WTC11 (cell line): Measurements from ENCODE around the gene NTSR1. TPM values are rescaled to one million over a fixed set of nuclear protein-coding genes. Genes with fewer than 3 reads are reported as not detected.

Source experiments
- ATAC-seq: fragments of 200-7000 bp; cut with Tn5 transposase; 2 replicates; pipeline ENCODE4 v1.10.0; 2021; ENCODE audit warnings: mild to moderate bottlenecking, moderate library complexity
- CTCF ChIA-PET: fragments of 300-600 bp; sonication (Branson Sonifier 250); formaldehyde crosslinking; loops from one replicate; lab custom pipeline; 2021; ENCODE audit warnings: antibody characterized with exemption; lab: Charles Lee
- POLR2A ChIA-PET: fragments of 350-600 bp; sonication (Branson Sonifier 250); formaldehyde crosslinking; loops from one replicate; lab custom pipeline; 2021; ENCODE audit warnings: antibody characterized with exemption; lab: Charles Lee
- DNase-seq: peaks from one replicate; pipeline ENCODE4 v3.0.0; 2021; ENCODE audit warnings: low spot score
- H3K27ac Mint-ChIP-seq: 2 replicates; pipeline ENCODE4 v1.8.0; 2021; ENCODE audit warnings: mixed read lengths
- H3K27me3 Mint-ChIP-seq: 2 replicates; pipeline ENCODE4 v1.8.0; 2021; ENCODE audit warnings: low read depth, mild to moderate bottlenecking, moderate library complexity, mixed read lengths
- H3K36me3 Mint-ChIP-seq: 2 replicates; pipeline ENCODE4 v1.8.0; 2021; ENCODE audit warnings: mixed read lengths
- H3K4me1 Mint-ChIP-seq: 2 replicates; pipeline ENCODE4 v1.8.0; 2022; ENCODE audit warnings: mixed read lengths
- H3K4me3 Mint-ChIP-seq: 2 replicates; pipeline ENCODE4 v1.8.0; 2021; ENCODE audit warnings: mild to moderate bottlenecking, moderate library complexity, mixed read lengths
- H3K9me3 Mint-ChIP-seq: 2 replicates; pipeline ENCODE4 v1.8.0; 2021; ENCODE audit warnings: mixed read lengths
- CBFB ChIP-seq: sonication (generic); formaldehyde crosslinking; IDR thresholded peaks from 2 replicates; pipeline ENCODE4 v1.8.1; 2022; ENCODE audit warnings: mild to moderate bottlenecking, low read depth, missing genetic modification reagents
- FOXP1 ChIP-seq: sonication (generic); formaldehyde crosslinking; IDR thresholded peaks from 2 replicates; pipeline ENCODE4 v1.8.0; 2022; ENCODE audit warnings: missing genetic modification reagents, mild to moderate bottlenecking, moderate library complexity, borderline replicate concordance
- GTF2I ChIP-seq: fragments of 250-450 bp; sonication (Bioruptor Pico); conservative IDR thresholded peaks from 2 replicates; pipeline ENCODE4 v1.4.0; 2021; ENCODE audit warnings: mild to moderate bottlenecking
- NFATC4 ChIP-seq: fragments of 250-450 bp; sonication (Bioruptor Pico); IDR thresholded peaks from 2 replicates; pipeline ENCODE4 v1.9.0; 2021; ENCODE audit warnings: mild to moderate bottlenecking
- NFYB ChIP-seq: sonication (generic); formaldehyde crosslinking; conservative IDR thresholded peaks from 2 replicates; pipeline ENCODE4 v1.8.0; 2022; ENCODE audit warnings: low read depth, missing genetic modification reagents
- NR1H2 ChIP-seq: sonication (generic); formaldehyde crosslinking; IDR thresholded peaks from 2 replicates; pipeline ENCODE4 v1.9.0; 2021; ENCODE audit warnings: mild to moderate bottlenecking, moderate library complexity, missing genetic modification reagents
- PRRX2 ChIP-seq: fragments of 250-450 bp; sonication (Bioruptor Pico); IDR thresholded peaks from 2 replicates; pipeline ENCODE4 v1.8.0; 2021; ENCODE audit warnings: mild to moderate bottlenecking
- RELA ChIP-seq: sonication (generic); formaldehyde crosslinking; IDR thresholded peaks from 2 replicates; pipeline ENCODE4 v1.8.1; 2022; ENCODE audit warnings: missing genetic modification reagents, mild to moderate bottlenecking, borderline replicate concordance
- TEAD1 ChIP-seq: sonication (generic); formaldehyde crosslinking; IDR thresholded peaks from 2 replicates; pipeline ENCODE4 v1.8.0; 2022; ENCODE audit warnings: mild to moderate bottlenecking, missing genetic modification reagents
- TP53 ChIP-seq: sonication (generic); formaldehyde crosslinking; IDR thresholded peaks from 2 replicates; pipeline ENCODE4 v1.8.1; 2023; ENCODE audit warnings: mild to moderate bottlenecking, missing genetic modification reagents
- ZMAT4 ChIP-seq: fragments of 250-450 bp; sonication (Bioruptor Pico); IDR thresholded peaks from 2 replicates; pipeline ENCODE4 v1.9.0; 2021; ENCODE audit warnings: mild to moderate bottlenecking
- ZNF138 ChIP-seq: sonication (generic); formaldehyde crosslinking; conservative IDR thresholded peaks from 2 replicates; pipeline ENCODE4 v1.8.1; 2022; ENCODE audit warnings: mild to moderate bottlenecking, moderate library complexity, missing genetic modification reagents
- ZNF671 ChIP-seq: fragments of 250-450 bp; sonication (Bioruptor Pico); IDR thresholded peaks from 2 replicates; pipeline ENCODE4 v1.8.0; 2021; ENCODE audit warnings: mild to moderate bottlenecking
- total RNA-seq: library from RNA; stranded (reverse); gene quantifications from 3 replicates; pipeline ENCODE4 v1.2.3, GENCODE V29; 2021
- TF ChIP-seq, protein P1 (sequence below): sonication (generic); formaldehyde crosslinking; IDR thresholded peaks from 2 replicates; pipeline ENCODE4 v1.8.1; 2022; ENCODE audit warnings: mild to moderate bottlenecking, missing genetic modification reagents, moderate library complexity, borderline replicate concordance
- TF ChIP-seq, protein P2 (sequence below): sonication (generic); formaldehyde crosslinking; IDR thresholded peaks from 2 replicates; pipeline ENCODE4 v1.8.0; 2022; ENCODE audit warnings: mild to moderate bottlenecking, missing genetic modification reagents
- TF ChIP-seq, protein P3 (sequence below): sonication (generic); formaldehyde crosslinking; IDR thresholded peaks from 2 replicates; pipeline ENCODE4 v1.8.1; 2022; ENCODE audit warnings: low read depth, mild to moderate bottlenecking, moderate library complexity, missing genetic modification reagents, borderline replicate concordance
- TF ChIP-seq, protein P4 (sequence below): sonication (generic); formaldehyde crosslinking; IDR thresholded peaks from 2 replicates; pipeline ENCODE4 v1.8.1; 2023; ENCODE audit warnings: mild to moderate bottlenecking, missing genetic modification reagents
- TF ChIP-seq, protein P5 (sequence below): sonication (generic); formaldehyde crosslinking; IDR thresholded peaks from 2 replicates; pipeline ENCODE4 v1.8.1; 2023; ENCODE audit warnings: mild to moderate bottlenecking, moderate library complexity, missing genetic modification reagents

Gene NTSR1
- total RNA-seq, 1 experiment from 2014 or later, result 0.63 TPM

DNA sequence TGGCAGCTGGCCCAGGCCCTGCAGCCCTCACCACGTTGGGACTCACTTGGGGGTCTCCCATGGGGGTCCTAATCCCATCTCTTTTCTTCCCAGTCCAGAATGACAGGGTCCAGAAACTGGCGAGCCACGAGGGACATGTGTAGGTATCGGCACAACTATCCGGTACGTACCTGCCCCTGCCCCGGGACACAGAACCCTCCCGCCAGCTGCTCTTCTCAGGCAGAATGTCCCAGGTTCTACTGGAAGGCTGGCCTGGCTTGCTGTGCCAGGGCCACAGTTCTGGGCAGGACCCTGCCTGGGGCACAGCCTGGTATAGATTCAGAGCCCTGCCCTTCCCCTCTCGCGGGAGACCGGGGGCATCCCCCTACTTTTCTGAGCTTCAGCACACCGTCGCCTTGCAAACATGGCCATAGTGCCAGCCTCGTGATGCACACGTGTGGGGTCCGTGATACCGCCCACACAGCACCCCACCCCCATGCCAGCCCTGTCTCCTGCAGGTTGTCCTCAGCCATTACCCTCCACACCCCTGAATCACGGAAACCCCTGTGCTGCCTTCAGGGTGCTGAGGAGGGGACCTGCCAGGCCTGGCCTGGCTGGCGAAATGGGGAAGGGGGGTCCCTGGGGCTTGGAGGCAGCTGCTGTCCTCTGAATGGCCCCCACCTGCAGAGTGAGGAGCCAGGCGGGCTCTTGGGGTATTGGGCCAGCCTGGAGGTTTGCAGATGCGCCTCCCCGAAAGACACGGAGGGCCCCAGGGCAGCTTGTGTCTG lies 99.0 kb downstream of the NTSR1 start:
- H3K36me3 Mint-ChIP-seq, result peaks cover 3% of the 10 kb centered on the region; the same call in 1 of the 2 replicates
- ChIA-PET POLR2A (no interaction called here), CTCF (interaction anchor here (0.7 to 2.9 kb wide), 8 partner anchors 9 to 220 kb away, joined by 3 to 17 read pairs (median 7); partner anchors contain the start of genes COL9A3 and MRGBP)
- DNase-seq (no peak), ATAC-seq (no peak)
- no peak overlapping the region for H3K27ac Mint-ChIP-seq
- TF ChIP-seq, protein P1, sequence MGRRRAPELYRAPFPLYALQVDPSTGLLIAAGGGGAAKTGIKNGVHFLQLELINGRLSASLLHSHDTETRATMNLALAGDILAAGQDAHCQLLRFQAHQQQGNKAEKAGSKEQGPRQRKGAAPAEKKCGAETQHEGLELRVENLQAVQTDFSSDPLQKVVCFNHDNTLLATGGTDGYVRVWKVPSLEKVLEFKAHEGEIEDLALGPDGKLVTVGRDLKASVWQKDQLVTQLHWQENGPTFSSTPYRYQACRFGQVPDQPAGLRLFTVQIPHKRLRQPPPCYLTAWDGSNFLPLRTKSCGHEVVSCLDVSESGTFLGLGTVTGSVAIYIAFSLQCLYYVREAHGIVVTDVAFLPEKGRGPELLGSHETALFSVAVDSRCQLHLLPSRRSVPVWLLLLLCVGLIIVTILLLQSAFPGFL (CRISPR knock-in tag), result no peak
- TF ChIP-seq ZNF671 (no peak), NR1H2 (CRISPR knock-in tag) (no peak), GTF2I (CRISPR knock-in tag) (no peak), FOXP1 (CRISPR knock-in tag) (no peak), ZNF138 (CRISPR knock-in tag) (no peak), NFATC4 (CRISPR knock-in tag) (no peak), RELA (no peak), TP53 (CRISPR knock-in tag) (no peak), PRRX2 (CRISPR knock-in tag) (no peak), ZMAT4 (no peak), NFYB (CRISPR knock-in tag) (no peak), TEAD1 (CRISPR knock-in tag) (no peak), CBFB (CRISPR knock-in tag) (no peak)
- TF ChIP-seq, protein P2, sequence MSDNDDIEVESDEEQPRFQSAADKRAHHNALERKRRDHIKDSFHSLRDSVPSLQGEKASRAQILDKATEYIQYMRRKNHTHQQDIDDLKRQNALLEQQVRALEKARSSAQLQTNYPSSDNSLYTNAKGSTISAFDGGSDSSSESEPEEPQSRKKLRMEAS (CRISPR knock-in tag), result no peak
- TF ChIP-seq, protein P3, sequence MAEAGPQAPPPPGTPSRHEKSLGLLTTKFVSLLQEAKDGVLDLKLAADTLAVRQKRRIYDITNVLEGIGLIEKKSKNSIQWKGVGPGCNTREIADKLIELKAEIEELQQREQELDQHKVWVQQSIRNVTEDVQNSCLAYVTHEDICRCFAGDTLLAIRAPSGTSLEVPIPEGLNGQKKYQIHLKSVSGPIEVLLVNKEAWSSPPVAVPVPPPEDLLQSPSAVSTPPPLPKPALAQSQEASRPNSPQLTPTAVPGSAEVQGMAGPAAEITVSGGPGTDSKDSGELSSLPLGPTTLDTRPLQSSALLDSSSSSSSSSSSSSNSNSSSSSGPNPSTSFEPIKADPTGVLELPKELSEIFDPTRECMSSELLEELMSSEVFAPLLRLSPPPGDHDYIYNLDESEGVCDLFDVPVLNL, result no peak
- TF ChIP-seq, protein P4, sequence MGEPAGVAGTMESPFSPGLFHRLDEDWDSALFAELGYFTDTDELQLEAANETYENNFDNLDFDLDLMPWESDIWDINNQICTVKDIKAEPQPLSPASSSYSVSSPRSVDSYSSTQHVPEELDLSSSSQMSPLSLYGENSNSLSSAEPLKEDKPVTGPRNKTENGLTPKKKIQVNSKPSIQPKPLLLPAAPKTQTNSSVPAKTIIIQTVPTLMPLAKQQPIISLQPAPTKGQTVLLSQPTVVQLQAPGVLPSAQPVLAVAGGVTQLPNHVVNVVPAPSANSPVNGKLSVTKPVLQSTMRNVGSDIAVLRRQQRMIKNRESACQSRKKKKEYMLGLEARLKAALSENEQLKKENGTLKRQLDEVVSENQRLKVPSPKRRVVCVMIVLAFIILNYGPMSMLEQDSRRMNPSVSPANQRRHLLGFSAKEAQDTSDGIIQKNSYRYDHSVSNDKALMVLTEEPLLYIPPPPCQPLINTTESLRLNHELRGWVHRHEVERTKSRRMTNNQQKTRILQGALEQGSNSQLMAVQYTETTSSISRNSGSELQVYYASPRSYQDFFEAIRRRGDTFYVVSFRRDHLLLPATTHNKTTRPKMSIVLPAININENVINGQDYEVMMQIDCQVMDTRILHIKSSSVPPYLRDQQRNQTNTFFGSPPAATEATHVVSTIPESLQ (CRISPR knock-in tag), result no peak
- TF ChIP-seq, protein P5, sequence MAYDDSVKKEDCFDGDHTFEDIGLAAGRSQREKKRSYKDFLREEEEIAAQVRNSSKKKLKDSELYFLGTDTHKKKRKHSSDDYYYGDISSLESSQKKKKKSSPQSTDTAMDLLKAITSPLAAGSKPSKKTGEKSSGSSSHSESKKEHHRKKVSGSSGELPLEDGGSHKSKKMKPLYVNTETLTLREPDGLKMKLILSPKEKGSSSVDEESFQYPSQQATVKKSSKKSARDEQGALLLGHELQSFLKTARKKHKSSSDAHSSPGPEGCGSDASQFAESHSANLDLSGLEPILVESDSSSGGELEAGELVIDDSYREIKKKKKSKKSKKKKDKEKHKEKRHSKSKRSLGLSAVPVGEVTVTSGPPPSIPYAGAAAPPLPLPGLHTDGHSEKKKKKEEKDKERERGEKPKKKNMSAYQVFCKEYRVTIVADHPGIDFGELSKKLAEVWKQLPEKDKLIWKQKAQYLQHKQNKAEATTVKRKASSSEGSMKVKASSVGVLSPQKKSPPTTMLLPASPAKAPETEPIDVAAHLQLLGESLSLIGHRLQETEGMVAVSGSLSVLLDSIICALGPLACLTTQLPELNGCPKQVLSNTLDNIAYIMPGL (CRISPR knock-in tag), result no peak
- peaks cover 7% of the 10 kb centered on the region; the same call in 1 of the 2 replicates for H3K27me3 Mint-ChIP-seq
- peaks cover 11% of the 10 kb centered on the region for H3K4me1 Mint-ChIP-seq
- H3K4me3 Mint-ChIP-seq, result no peak overlapping the region
- no peaks in the 10 kb centered on the region for H3K9me3 Mint-ChIP-seq
